B cell (primary cell): ENCODE data around the gene RFX2.

ENCODE experiments used
- CTCF ChIP-seq: fragments of 200-600 bp; IDR thresholded peaks from one replicate; pipeline ENCODE4 v1.8.0; 2022; ENCODE audit warnings: antibody characterized with exemption, mild to moderate bottlenecking
- EZH2 ChIP-seq: IDR thresholded peaks from 2 replicates; pipeline ENCODE4 v1.6.1; 2012; ENCODE audit warnings: borderline replicate concordance, low read depth, mild to moderate bottlenecking, moderate library complexity, low read length; ENCODE audit not compliant: insufficient read depth, poor library complexity, severe bottlenecking

- TF ChIP-seq CTCF (no peak), EZH2 (no peak)
These were observed 145.3 kb downstream of the RFX2 start for GRCh38 chr19:5964816-5965565.
